ENCODE measurements around the gene USP46. TPM values are rescaled to one million over a fixed set of nuclear protein-coding genes. Genes with fewer than 3 reads are reported as not detected.

USP46 gene
- total RNA-seq, 4 donors from 2014 or later, result 8.4 to 17.5 (median 10.5) TPM

GRCh38 chr4:52618795-52619590 is 40.1 kb downstream of the USP46 start:
- Histone ChIP-seq H3K27me3 (no peaks in the 10 kb centered on the region), H3K4me1 (no peaks in the 10 kb centered on the region), H3K4me3 (no peak overlapping the region), H3K36me3 (peaks cover 5% of the 10 kb centered on the region), H3K9me3 (no peaks in the 10 kb centered on the region), H3K27ac (no peak overlapping the region)
- DNase-seq (ENCODE audit: low spot score in 2 of 2), result no peak
- WGBS, result 81% methylated on average over 3 of the region's 3 CpGs
- TF ChIP-seq CTCF (IDR thresholded peaks at IDR 0.05) (no peak), EP300 (IDR thresholded peaks at IDR 0.05) (no peak), POLR2AphosphoS5 (IDR thresholded peaks at IDR 0.05) (no peak), POLR2A (IDR thresholded peaks at IDR 0.05) (no peak)

GRCh38 chr4:52617336-52618020 is 41.6 kb downstream of the USP46 start:
- Histone ChIP-seq H3K27me3 (no peaks in the 10 kb centered on the region), H3K9me3 (no peaks in the 10 kb centered on the region), H3K4me3 (no peak overlapping the region), H3K27ac (no peak overlapping the region), H3K4me1 (no peaks in the 10 kb centered on the region), H3K36me3 (peaks cover 5% of the 10 kb centered on the region)
- no peak for TF ChIP-seq CTCF (IDR thresholded peaks at IDR 0.05)
- no peak for TF ChIP-seq EP300 (IDR thresholded peaks at IDR 0.05)
- TF ChIP-seq POLR2AphosphoS5 (IDR thresholded peaks at IDR 0.05), result no peak
- TF ChIP-seq POLR2A (IDR thresholded peaks at IDR 0.05), result no peak
- WGBS, result 83% methylated on average over 3 of the region's 3 CpGs
- DNase-seq (ENCODE audit: low spot score in 2 of 2), result no peak

GRCh38 chr4:52614241-52614640 is 44.9 kb downstream of the USP46 start:
- WGBS, result 89% methylated on average over 1 of the region's 1 CpG
- no peaks in the 10 kb centered on the region for H3K27me3 ChIP-seq
- no peak overlapping the region for H3K27ac ChIP-seq
- H3K9me3 ChIP-seq, result no peaks in the 10 kb centered on the region
- TF ChIP-seq EP300 (IDR thresholded peaks at IDR 0.05) (no peak), POLR2AphosphoS5 (IDR thresholded peaks at IDR 0.05) (no peak), POLR2A (IDR thresholded peaks at IDR 0.05) (no peak), CTCF (IDR thresholded peaks at IDR 0.05) (no peak)
- no peak for DNase-seq (ENCODE audit: low spot score in 2 of 2)
- H3K4me1 ChIP-seq, result no peaks in the 10 kb centered on the region
- H3K4me3 ChIP-seq, result no peak overlapping the region
- peaks cover 13% of the 10 kb centered on the region for H3K36me3 ChIP-seq

- Histone ChIP-seq H3K27ac (no peak overlapping the region), H3K27me3 (no peaks in the 10 kb centered on the region), H3K4me1 (no peaks in the 10 kb centered on the region), H3K4me3 (no peak overlapping the region), H3K36me3 (peaks cover 26% of the 10 kb centered on the region), H3K9me3 (no peaks in the 10 kb centered on the region)
- 82% methylated on average over 1 of the region's 1 CpG for WGBS
- no peak for TF ChIP-seq CTCF (IDR thresholded peaks at IDR 0.05)
- TF ChIP-seq POLR2AphosphoS5 (IDR thresholded peaks at IDR 0.05), result no peak
- no peak for TF ChIP-seq POLR2A (IDR thresholded peaks at IDR 0.05)
- no peak for DNase-seq (ENCODE audit: low spot score in 2 of 2)
Measured at GRCh38 chr4:52612341-52612740, 46.8 kb downstream of the USP46 start.

- Histone ChIP-seq H3K36me3 (peaks cover 34% of the 10 kb centered on the region), H3K27me3 (no peaks in the 10 kb centered on the region), H3K4me3 (no peak overlapping the region), H3K9me3 (no peaks in the 10 kb centered on the region), H3K4me1 (no peaks in the 10 kb centered on the region), H3K27ac (no peak overlapping the region)
- 100% methylated on average over 3 of the region's 6 CpGs for WGBS
- TF ChIP-seq POLR2AphosphoS5 (IDR thresholded peaks at IDR 0.05) (no peak), CTCF (IDR thresholded peaks at IDR 0.05) (no peak), EP300 (IDR thresholded peaks at IDR 0.05) (no peak), POLR2A (IDR thresholded peaks at IDR 0.05) (no peak)
- no peak for DNase-seq (ENCODE audit: low spot score in 2 of 2)
Measured at GRCh38 chr4:52611030-52611555, 48.0 kb downstream of the USP46 start.
